Endothelial cell of umbilical vein (primary cell): Measurements from ENCODE around the gene DDX10.

ENCODE experiments used
- CTCF ChIP-seq, 2 donors: IDR thresholded peaks; 1 replicate in 1 of 2; 2 replicates in 1 of 2; pipeline ENCODE4 v1.5.1; 2011; ENCODE audit warnings: low read length in 2 of 2, mild to moderate bottlenecking in 2 of 2, moderate library complexity in 2 of 2, control low read depth in 1 of 2, inconsistent platforms in 1 of 2, low read depth in 1 of 2; ENCODE audit not compliant: insufficient read depth in 1 of 2; ENCODE audit errors: extremely low read depth in 1 of 2
- EZH2 ChIP-seq: IDR thresholded peaks from 2 replicates; pipeline ENCODE4 v1.6.1; 2012; ENCODE audit warnings: borderline replicate concordance, low read depth, mild to moderate bottlenecking, moderate library complexity, low read length, inconsistent platforms; ENCODE audit not compliant: severe bottlenecking
- JUN ChIP-seq: IDR thresholded peaks from 2 replicates; pipeline ENCODE4 v1.6.1; 2011; ENCODE audit warnings: borderline replicate concordance, low read depth; ENCODE audit not compliant: insufficient read length, insufficient read depth
- MYC ChIP-seq: IDR thresholded peaks from one replicate; pipeline ENCODE4 v1.6.1; 2011; ENCODE audit warnings: mild to moderate bottlenecking, low read depth, low read length
- POLR2A ChIP-seq: IDR thresholded peaks from 2 replicates; pipeline ENCODE4 v1.6.1; 2012; ENCODE audit warnings: low read depth, mild to moderate bottlenecking, control low read depth, low read length
- POLR2AphosphoS5 ChIP-seq: IDR thresholded peaks from 2 replicates; pipeline ENCODE4 v1.6.1; 2012; ENCODE audit warnings: low read depth, mild to moderate bottlenecking, control low read depth, low read length, moderate library complexity; ENCODE audit not compliant: insufficient read depth

GRCh38 chr11:108752297-108752751, 87.5 kb downstream of the DDX10 start:
- no peak for TF ChIP-seq EZH2
- TF ChIP-seq CTCF (IDR thresholded peaks at IDR 0.05; ENCODE audit: extremely low read depth in 1 of 2, insufficient read depth in 1 of 2, low read depth in 1 of 2, low read length in 2 of 2) = no peak
- TF ChIP-seq JUN = no peak
- no peak for TF ChIP-seq POLR2AphosphoS5
- TF ChIP-seq POLR2A = no peak
- no peak for TF ChIP-seq MYC
